ENCODE measurements around the gene ZNF697. TPM values are rescaled to one million over a fixed set of nuclear protein-coding genes. Genes with fewer than 3 reads are reported as not detected.
A peak's percentile ranks its signal among the peaks of the same experiment; 100 is the strongest.
"Not testable (repeated sequence)": the region's sequence is repeated elsewhere in the genome, so short reads cannot be mapped to it uniquely, and the experiment has no call there.

ZNF697 gene
- total RNA-seq, 1 experiment from 2014 or later, result 2.3 TPM

DNA sequence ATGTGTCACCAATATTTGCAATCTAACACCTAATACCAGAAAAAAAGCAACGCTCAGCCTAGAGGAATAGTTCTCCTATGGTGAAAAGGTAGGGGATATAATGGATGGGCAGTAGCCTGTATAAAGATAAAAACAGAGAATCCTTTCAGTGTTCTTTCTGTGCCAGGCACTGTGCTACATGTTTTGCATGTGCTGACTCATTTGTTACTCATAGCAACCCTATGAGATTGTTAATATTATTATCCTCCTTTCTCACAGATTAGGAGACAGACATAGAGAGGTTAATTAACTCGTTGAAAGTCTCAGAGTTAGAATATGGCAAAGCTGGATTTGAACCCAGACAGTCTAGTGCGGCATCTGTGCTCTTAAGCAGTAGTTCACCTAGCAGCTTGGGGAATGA, 45.3 kb downstream of the ZNF697 start:
- not testable (repeated sequence) for DNase-seq (ENCODE audit: low read depth)

DNA sequence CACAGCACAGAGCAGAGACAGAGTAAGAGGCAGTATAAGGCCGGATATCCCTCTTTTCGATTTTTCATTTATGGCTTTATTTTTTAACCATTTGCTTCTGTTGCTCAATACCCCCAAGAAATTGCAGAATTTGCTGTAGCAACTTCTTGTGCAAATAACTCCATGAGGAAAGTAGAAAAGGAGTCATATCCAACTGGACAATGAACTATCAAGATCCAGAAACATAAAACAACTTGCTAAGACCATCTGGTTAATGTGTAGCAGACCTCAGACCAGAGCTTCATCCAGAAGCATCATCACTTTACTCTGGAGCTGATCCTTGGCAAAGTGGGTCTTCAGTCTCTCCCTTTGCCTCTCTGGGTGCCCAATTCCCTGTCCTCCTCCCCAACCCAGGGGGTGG, 45.9 kb downstream of the ZNF697 start:
- no peak for DNase-seq (ENCODE audit: low read depth)

DNA sequence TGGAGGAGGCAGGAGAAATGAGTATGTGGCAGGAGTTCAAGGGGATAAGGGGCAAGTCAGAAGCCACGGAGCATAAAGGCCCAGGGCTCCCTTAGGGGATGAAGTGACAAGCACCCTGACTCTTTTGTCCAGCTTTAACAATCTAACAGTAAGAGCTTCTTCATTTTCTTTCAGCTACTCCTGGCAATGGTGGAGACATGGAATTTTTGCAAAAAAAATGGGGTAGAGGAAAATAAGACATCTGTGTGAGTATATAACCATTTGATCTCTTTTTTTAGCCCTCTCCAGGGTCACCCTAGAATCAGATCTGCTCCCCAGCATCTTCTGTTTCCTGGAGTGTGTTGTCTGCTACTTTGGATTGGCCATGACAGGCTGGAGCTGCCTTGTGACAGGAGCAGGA, 47.1 kb downstream of the ZNF697 start:
- no peak for DNase-seq (ENCODE audit: low read depth)

DNA sequence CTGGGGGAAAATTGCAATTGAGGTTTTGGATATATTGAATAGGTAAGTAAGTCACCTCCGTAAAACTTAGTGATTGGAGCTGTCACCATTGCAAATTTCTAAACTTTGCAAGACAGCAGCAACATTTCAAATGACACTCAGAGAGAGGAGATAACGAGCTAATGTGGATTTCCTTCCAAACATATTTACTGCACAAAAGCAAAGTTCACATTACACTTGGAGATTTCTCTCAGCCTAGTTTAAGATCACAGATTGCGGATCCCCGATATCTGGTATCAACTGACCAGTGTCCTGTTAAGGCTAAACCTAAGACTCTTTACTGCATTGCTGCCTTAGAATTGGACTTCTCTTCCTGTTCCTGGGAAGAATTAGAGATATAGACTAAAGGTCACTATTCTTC, 47.5 kb downstream of the ZNF697 start:
- DNase-seq (ENCODE audit: low read depth), result no peak

DNA sequence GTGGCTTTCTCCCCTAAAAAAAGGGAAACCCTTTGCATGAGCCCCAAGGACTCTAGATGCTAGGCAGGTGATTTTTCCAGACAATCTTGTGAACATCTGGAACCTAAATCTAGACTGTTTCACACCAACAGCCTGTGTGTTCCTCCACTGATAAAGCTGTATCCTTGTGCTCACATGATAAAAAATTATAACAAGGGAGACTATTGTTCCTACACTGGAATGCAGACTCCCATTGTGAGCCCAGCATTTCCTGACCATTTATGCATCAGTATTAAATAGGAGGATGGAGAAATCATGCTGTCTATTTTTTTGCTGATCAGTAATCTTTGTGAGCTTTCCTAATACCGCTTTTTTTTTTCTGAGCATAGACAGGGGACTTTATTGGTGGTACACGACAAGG, 52.5 kb downstream of the ZNF697 start:
- no peak for DNase-seq (ENCODE audit: low read depth)

DNA sequence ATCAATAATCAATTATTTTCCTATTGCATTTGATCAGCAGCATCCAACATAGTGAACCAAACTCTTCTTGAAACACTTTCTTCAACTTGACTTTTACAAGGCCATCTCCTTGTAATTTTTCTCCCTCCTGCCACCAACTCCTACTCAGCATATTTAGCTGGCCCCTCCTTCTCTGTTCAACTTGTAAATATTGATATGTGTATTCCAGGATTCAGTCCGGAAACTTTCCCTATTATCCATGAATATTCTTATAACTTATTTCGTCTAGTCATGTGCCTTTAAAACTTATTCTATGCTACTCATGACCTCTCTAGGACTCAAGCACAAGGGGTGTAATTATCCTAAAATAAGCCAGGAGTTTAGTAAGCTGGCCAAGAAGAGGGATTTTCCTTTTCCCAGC, 52.9 kb downstream of the ZNF697 start:
- no peak for DNase-seq (ENCODE audit: low read depth)

DNA sequence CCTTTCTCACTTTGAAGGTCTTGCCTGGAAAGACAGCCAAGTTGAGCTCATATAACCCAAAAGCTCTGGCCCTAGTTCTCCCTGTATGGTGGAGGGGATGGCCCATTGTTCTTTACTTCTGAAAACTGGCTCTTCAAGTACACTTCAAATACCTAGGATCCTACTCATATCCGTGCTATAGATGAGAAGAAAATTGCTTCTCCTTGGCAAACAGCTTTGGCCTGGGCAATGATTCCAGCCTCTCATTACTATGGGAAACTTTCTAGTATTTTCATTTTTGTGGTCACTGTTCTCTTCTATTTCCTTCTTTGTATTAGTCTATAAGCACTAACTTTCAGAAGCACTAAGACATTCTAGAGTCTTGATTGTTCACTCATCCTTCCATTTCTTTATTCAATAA, 53.7 kb downstream of the ZNF697 start:
- DNase-seq (ENCODE audit: low read depth), result no peak

DNA sequence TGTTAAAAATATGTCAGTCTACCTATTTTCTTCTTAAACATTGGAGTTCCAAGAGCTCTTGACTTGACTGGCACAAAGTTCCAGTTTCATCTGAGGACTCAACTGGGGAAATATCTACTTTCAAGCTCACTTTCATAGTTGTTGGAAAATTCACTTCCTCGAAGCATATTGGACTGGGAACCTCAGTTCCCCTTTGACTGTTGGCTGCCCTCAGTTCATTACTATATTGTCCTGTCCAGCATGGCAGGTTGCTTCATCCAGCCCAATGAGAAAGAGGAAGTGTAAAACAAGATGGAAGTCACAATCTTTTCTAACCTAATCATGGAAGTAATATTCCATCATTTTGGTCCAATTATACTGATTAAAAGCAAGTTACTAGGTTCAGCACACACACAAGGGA, 54.3 kb downstream of the ZNF697 start:
- DNase-seq (ENCODE audit: low read depth), result no peak

DNA sequence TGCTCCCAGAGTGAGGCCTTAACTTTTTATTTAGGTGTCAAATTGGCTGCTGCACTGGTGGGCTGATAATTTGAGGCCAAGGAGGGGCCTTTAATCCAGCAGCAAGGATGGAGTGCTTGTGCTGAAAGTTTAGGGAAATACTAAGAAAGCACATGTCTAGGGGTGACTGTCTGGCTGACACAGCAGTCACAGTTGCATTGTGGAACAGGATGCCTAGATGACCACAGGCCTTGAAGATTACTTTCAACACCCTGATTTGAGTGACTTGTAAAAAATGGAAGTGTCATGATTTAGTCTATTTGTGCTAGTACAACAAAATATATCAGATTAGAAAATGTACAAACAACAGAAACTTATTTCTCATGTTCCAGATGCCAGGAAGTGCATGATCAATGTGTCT, 57.7 kb downstream of the ZNF697 start:
- no peak for DNase-seq (ENCODE audit: low read depth)

DNA sequence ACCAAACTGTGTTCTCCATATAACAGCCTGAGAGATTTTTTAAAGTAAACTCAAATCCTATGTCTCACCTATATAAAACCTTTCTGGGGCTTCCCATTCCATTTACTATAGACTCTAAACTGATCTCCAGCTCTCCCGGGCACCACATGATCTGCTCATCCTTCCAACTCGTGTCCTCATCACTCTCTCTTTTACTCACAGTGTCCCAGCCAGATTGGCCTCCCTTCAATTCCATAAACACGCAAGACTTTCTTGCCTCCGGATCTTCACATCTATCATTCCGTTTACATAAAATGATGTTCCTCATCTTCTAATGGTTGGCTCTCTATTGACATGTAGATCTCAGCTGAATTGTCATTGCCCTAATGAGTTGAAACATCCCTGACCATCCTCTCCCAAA, 59.4 kb downstream of the ZNF697 start:
- DNase-seq (ENCODE audit: low read depth), result no peak

DNA sequence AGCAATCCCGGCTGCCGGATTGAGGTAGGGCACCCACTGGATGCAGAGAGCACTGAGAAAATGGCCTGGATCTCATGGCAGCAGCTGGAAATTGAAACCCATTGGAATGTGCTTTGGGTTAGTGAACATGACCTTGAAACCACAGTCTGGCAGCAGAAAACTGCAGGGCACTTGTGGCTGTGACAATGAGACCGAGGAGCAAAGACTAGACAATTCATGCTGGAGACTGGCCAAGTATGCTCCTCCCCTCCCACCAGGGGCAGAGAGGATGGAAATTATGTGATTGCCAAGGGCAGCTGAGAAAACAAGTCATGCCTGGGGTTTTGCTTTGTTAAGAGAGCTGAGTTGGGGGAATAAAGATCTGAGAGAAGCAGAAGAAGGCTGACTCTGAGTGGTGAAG, 60.7 kb downstream of the ZNF697 start:
- peak; percentile 98 for DNase-seq (ENCODE audit: low read depth)

DNA sequence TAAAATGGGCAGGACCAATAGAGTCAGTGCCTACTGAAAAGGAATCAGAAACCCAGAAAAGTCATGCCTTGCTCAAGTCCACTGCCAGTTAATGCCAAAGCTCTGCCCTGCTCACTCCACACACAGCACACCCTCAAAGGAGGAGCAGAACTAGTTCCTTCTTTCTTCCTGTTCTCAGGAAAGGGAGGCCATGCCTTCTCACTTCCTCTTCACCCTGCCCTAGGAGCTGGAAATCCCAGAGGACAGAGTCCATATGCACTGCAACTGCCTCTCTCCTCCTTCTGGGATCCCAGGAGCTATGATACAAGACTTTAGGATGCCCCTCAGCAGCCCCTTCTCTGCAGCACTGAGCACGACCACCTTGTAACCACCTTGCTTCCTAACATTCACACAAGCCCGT, 62.3 kb downstream of the ZNF697 start:
- not testable (repeated sequence) for DNase-seq (ENCODE audit: low read depth)

DNA sequence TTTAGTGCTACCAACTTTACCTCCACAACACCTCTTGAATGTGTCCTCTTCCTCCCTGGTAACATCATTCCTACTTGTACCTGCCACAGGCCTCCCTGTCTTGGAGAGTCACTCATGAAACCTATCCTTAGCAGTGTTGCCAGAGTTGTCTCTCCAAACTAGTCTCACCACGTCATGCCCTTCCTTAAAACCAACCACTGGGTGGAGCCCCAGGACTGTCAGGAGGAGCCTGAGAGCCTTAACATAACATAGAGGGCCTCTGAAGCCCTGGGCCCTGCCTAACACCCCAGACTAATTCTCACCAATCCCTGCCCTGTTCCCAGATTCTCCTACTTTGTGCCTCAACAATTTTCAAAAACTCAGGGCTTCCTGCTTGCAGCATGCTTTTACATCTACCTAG, 65.3 kb downstream of the ZNF697 start:
- DNase-seq (ENCODE audit: low read depth), result peak; percentile 69

DNA sequence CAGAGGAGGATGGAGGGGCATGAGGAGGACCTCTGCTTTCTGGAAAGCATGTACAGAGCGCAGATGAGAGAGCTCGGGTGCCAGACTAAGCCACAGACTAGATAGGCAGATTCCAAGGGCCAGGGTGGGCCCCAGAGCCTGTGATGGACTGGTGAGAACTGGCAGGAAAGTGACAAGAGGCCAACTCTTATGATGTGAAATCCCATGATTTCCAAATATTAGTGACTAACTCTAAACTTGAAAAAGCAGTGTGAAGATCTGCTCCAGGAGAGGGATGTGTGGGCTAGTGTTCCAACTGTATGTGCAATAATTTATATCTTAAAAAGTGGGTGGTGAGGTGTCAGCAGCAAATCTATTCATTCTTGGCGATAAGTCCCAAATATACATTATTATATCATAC, 67.0 kb downstream of the ZNF697 start:
- not testable (repeated sequence) for DNase-seq (ENCODE audit: low read depth)

DNA sequence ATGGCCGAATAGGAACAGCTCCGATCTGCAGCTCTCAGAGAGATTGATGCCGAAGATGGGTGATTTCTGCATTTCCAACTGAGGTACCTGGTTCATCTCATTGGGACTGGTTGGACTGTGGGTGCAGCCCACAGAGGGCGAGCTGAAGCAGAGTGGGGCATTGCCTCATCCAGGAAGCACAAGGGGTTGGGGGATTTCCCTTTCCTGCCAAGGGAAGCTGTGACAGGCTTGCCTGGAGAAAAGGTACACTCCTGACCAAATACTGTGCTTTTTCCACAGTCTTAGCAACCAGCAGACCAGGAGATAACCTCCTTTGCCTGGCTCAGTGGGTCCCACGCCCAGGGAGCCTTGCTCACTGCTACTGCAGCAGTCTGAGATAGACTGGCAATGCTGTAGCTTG, 74.2 kb downstream of the ZNF697 start:
- no peak for DNase-seq (ENCODE audit: low read depth)

DNA sequence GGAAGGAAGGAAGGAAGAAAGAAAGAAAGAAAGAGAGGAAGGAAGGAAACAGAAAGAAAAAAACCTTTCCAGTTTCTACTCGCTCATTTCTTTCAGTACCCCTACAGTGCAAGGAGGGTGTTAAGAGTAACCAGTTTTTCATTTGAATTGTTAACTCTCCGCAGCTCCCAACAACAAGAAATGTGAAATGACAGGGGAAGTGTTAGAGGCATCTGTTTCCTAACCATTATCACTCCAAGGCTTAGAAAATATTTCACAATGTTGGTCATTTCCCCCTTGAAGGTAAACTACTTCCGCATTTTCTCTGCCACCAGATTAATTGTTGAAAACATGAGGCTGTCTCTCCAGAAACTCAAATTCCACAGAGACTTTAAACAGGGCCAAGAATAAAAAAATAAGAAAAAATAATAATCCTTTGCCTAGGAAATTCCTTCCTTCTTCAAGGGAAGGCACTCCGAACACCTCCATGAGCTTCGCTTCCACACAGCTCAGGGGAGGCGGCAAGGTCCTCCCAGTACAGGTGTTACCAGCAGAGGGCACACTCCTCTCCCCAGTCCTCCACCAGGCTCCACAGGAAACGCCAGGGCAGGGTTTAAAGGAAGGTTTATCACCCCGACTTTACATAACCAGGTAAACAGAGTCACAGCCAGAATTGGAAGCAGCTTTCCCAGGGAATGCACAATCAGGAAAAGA, 78.0 kb downstream of the ZNF697 start:
- not testable (repeated sequence) for DNase-seq (ENCODE audit: low read depth)

Other genes with a start within 250 kb of the ZNF697 start
- gene HSD3B2, start 233.1 kb downstream of the ZNF697 start, total RNA-seq (2014; rRNA removed), result not detected in 2 replicates
- not detected in 2 replicates for gene HSD3B1, start 141.1 kb downstream of the ZNF697 start, total RNA-seq (2014; rRNA removed)
- gene PHGDH, start 63.7 kb upstream of the ZNF697 start, total RNA-seq (2014; rRNA removed), result 38.6 and 39.6 TPM in 2 replicates
- not detected in 2 replicates for gene HMGCS2, start 120.6 kb upstream of the ZNF697 start, total RNA-seq (2014; rRNA removed)
- gene REG4, start 163.2 kb upstream of the ZNF697 start, total RNA-seq (2014; rRNA removed), result not detected in 2 replicates
- not detected in 2 replicates for gene ADAM30, start 248.2 kb upstream of the ZNF697 start, total RNA-seq (2014; rRNA removed)

All from LHCN-M2 (cell line).